Peyer's patch (tissue), 4 donors: ENCODE measurements around the gene PSMC3IP.

Experiments
- CTCF ChIP-seq, 6 experiments: fragments of 450-650 bp in 4 of 6; fragments of 200-600 bp in 2 of 6; sonication (generic) in 1 of 6; IDR thresholded peaks; one replicate each; pipeline ENCODE4 v1.5.1; 2017 to 2019; ENCODE audit warnings: antibody characterized with exemption in 6 of 6, mild to moderate bottlenecking in 3 of 6, moderate library complexity in 1 of 6
- POLR2A ChIP-seq, 2 donors: fragments of 450-650 bp; IDR thresholded peaks; one replicate each; pipeline ENCODE4 v1.5.1; 2017; ENCODE audit warnings: antibody characterized with exemption in 2 of 2, mild to moderate bottlenecking in 2 of 2, moderate library complexity in 2 of 2

DNA sequence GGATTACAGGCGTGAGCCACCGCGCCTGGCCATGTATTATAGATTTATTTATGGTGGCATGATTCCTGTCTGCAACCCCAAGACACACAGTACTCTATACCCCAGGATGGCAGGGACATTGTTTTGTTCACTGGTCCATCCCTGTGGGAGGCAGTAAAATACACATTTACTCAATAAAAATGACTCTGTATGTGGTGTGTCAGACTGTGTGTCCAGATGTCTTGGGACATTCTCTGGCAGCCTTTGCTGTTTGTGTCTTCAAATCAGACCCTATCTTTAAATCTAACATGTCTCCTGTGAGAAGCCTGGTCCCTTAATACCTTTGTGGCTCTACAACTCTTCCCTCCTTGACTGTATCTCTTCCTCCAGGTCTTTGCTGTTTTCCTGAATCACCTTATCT, 17.3 kb downstream of the PSMC3IP start:
- TF ChIP-seq CTCF (IDR thresholded peaks at IDR 0.05) (no peak), POLR2A (IDR thresholded peaks at IDR 0.05) (no peak)
